Neural cell (in vitro differentiated cells): ENCODE data around the gene ME1.

Experiments
- CTCF ChIP-seq: fragments of 450-650 bp; IDR thresholded peaks from 2 replicates; pipeline ENCODE4 v1.5.1; 2014; ENCODE audit warnings: antibody characterized with exemption, mild to moderate bottlenecking, moderate library complexity; ENCODE audit not compliant: poor library complexity, severe bottlenecking
- EP300 ChIP-seq: fragments of 450-650 bp; conservative IDR thresholded peaks from 2 replicates; pipeline ENCODE4 v1.6.1; 2014; ENCODE audit warnings: antibody characterized with exemption, mild to moderate bottlenecking, moderate library complexity; ENCODE audit not compliant: poor library complexity, severe bottlenecking
- REST ChIP-seq: IDR thresholded peaks from 2 replicates; pipeline ENCODE4 v1.6.1; 2012; ENCODE audit warnings: borderline replicate concordance
- SMC3 ChIP-seq: fragments of 450-650 bp; conservative IDR thresholded peaks from 2 replicates; pipeline ENCODE4 v1.6.1; 2014; ENCODE audit warnings: antibody characterized with exemption, mild to moderate bottlenecking, moderate library complexity; ENCODE audit not compliant: poor library complexity

- TF ChIP-seq SMC3 = no peak
- no peak for TF ChIP-seq CTCF
- TF ChIP-seq EP300 = no peak
- TF ChIP-seq REST = no peak
Observed at GRCh38 chr6:83432636-83433035, 1.8 kb upstream of the ME1 start.
